ENCODE results near the gene GTF3C2.

GTF3C2 gene

DNA sequence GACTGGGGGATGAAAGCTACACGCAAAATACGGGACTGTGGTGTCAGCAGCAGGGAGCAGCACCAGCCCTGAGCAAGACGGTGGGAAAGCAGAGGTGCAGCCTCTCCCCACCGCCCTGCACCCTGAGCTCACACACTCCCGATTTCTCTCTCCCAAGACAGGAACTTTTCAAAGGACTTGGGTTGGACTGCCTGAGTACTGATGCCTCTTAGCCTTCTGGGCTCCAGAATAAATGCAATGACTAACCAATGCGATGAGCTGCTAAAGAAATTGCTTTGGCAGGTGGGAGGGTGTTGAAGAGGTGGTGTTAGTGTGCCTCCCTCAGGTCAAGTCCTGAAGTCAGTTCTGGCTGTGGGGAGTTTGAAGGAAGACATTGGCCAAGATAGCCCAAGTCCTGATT, 64.7 kb downstream of the GTF3C2 start:
- TF ChIP-seq, protein P1, sequence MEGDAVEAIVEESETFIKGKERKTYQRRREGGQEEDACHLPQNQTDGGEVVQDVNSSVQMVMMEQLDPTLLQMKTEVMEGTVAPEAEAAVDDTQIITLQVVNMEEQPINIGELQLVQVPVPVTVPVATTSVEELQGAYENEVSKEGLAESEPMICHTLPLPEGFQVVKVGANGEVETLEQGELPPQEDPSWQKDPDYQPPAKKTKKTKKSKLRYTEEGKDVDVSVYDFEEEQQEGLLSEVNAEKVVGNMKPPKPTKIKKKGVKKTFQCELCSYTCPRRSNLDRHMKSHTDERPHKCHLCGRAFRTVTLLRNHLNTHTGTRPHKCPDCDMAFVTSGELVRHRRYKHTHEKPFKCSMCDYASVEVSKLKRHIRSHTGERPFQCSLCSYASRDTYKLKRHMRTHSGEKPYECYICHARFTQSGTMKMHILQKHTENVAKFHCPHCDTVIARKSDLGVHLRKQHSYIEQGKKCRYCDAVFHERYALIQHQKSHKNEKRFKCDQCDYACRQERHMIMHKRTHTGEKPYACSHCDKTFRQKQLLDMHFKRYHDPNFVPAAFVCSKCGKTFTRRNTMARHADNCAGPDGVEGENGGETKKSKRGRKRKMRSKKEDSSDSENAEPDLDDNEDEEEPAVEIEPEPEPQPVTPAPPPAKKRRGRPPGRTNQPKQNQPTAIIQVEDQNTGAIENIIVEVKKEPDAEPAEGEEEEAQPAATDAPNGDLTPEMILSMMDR (IDR thresholded peaks at IDR 0.05; ENCODE audit: low read depth, low read length, missing control alignments), result no peak
- no peak overlapping the region for H3K4me3 ChIP-seq (ENCODE audit: low read depth, low read length)
- DNase-seq (ENCODE audit: low read depth), result no peak

DNA sequence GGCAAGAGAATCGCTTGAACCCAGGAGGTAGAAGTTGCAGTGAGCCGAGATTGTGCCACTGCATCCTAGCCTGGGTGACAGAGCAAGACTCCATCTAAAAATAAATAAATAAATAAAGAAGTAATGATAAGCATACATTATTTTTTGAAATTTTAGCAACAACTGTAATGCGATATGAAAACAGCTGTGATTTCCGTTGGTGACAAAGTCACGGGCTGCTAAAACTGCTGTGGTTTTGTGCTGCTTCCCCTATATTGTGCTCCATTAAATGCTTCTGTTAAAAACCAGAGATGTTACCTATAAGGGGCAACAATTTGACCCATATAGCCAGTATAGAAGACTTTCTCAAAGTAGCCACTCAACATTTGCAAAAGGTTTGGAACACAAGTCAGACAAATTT, 66.0 kb downstream of the GTF3C2 start:
- DNase-seq (ENCODE audit: low read depth), result no peak
- no peak overlapping the region for H3K4me3 ChIP-seq (ENCODE audit: low read depth, low read length)
- TF ChIP-seq, protein P1 (IDR thresholded peaks at IDR 0.05; ENCODE audit: low read depth, low read length, missing control alignments), result no peak

DNA sequence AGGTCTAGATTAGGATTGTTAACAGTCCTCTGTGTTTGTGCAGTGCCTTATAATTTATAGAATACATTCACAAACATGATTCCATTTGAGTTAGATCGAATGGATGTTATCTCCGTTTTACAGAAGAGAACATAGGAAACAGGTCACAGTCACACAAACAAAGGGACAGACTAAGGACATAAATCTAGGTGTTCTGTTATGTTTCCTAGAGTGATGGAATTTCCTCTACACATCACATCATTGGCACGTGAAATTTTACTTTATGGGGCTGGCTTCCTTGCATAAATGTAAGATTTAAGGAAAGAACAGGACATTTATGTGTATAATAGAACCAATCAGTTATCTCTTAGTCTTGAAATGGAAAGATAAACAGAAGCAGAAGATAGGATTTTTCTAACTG, 68.0 kb downstream of the GTF3C2 start:
- H3K4me3 ChIP-seq (ENCODE audit: low read depth, low read length), result no peak overlapping the region
- no peak for DNase-seq (ENCODE audit: low read depth)
- TF ChIP-seq, protein P1 (IDR thresholded peaks at IDR 0.05; ENCODE audit: low read depth, low read length, missing control alignments), result no peak

DNA sequence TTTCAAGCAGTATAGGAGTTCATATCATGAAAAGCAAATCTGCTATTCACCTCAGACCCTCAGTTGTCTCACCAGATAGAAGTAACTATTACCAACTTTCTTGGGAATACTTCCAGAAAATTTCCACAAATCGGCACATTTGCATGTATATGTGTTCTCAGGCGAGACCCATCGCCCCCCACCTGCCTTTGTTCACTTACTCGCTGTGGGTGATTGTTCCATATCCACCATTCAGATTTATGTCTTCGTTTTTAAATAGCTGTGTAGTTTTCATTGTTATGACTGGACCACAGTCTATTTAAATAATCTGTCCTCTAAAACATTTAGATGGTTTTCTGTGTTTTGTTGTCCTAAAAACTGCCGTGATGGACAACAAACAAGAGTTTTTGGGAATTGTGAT, 71.1 kb downstream of the GTF3C2 start:
- H3K4me3 ChIP-seq (ENCODE audit: low read depth, low read length), result no peak overlapping the region
- no peak for DNase-seq (ENCODE audit: low read depth)
- TF ChIP-seq, protein P1 (IDR thresholded peaks at IDR 0.05; ENCODE audit: low read depth, low read length, missing control alignments), result no peak

DNA sequence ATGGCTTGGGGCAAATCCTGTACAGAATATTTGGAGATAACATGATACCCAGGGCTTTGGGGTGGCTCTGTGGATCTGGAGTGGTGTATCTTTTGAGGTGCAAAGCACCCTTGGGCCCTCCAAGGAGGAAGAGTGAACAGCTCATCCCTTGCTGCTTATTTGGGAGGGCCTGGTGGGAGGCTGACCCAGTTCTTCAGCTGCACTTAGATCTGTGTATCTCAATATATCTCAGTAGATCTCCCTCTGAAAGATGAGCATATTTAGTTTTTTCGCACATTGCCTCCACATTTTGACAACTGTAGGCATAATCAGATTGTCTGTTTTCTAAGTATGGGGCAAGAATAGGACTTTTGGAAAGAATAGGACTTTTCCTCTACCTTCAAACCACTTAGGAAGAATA, 71.6 kb downstream of the GTF3C2 start:
- H3K4me3 ChIP-seq (ENCODE audit: low read depth, low read length), result no peak overlapping the region
- TF ChIP-seq, protein P1 (IDR thresholded peaks at IDR 0.05; ENCODE audit: low read depth, low read length, missing control alignments), result no peak

DNA sequence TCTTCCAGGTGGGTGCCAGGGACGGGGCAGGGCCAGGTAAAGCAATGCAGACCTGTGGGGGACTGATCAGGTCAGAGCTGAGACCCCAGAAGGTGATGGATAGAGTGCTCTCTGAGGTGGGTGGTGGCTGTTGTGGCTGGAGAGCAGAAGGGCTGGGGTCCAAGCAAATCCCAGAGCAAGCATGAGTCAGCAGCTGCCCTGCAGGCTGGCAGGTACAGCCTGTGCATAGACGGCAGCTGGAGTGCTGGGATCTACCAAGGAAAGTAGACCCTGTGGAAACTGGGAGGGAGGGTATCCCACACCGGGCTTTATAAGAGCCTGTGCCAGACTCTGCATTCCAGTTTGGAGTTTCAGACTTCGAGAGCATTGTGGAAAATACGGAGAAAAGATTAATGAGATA, 73.7 kb downstream of the GTF3C2 start:
- TF ChIP-seq, protein P1 (IDR thresholded peaks at IDR 0.05; ENCODE audit: low read depth, low read length, missing control alignments), result no peak
- no peak for DNase-seq (ENCODE audit: low read depth)
- H3K4me3 ChIP-seq (ENCODE audit: low read depth, low read length), result no peak overlapping the region

More for the DNA sequence above, 71.6 kb downstream of the GTF3C2 start:
- no peak for DNase-seq (ENCODE audit: low read depth)

DNA sequence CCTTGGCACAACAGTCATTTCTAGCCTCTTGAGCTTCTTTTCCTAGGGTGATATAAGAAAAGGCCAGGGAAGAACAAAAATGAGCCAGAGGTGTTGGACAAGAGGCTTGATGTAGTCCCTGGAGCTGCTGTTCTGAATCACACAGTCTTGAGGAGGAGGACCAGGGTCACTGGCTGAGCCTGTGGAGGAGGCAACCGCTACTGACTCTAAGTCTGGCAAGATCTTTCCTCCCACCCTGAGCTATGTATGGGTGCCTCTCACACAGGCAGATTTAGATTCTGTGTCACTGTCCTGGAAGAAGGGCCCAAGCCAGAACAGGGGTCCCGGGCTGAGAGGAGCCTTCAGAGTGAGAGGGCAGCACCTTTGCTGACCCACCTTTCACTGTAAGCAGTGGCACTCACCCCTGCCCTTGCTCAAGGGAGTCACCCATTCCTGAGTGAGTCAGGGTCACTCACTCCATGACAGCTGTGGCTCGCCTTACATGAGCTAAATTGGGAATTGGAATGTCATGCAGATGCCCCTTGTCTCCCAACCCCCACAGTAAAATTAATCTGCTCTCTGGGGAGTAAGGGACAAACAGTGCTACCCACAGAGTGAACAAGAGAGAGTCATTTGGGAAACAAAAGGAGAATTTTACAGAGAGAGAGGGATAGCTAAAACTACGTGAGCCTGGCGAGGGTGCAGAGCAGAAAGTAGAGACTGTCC, 74.6 kb downstream of the GTF3C2 start, which contains the start of gene TRIM54:
Gene TRIM54, plus strand, starts transcription at position 575 of the 705 bp plus-strand sequence. CDS start 303 bp downstream, outside the sequence.
- TF ChIP-seq, protein P1 (IDR thresholded peaks at IDR 0.05; ENCODE audit: low read depth, low read length, missing control alignments), result no peak
- DNase-seq (ENCODE audit: low read depth), result no peak
- H3K4me3 ChIP-seq (ENCODE audit: low read depth, low read length), result no peak within 1 kb of the TSS

All from GM12864 (cell line).